SU-DHL-6 (cell line): ENCODE data around the gene SOX6.

Source experiments
- H2AFZ ChIP-seq: fragments of 200-600 bp; sonication (generic); 2 replicates; pipeline ENCODE4 v1.6.1; 2014; ENCODE audit warnings: low read depth, mild to moderate bottlenecking, moderate library complexity, mixed read lengths, antibody characterized with exemption, low read length; ENCODE audit not compliant: severe bottlenecking
- H3F3A ChIP-seq: fragments of 200-600 bp; shearing (Covaris generic); 2 replicates; pipeline ENCODE4 v1.6.0; 2016; ENCODE audit warnings: antibody characterized with exemption, mild to moderate bottlenecking; ENCODE audit not compliant: insufficient read depth
- H3K27ac ChIP-seq: fragments of 200-600 bp; sonication (generic); 2 replicates; pipeline ENCODE4 v1.5.1; 2016; ENCODE audit warnings: low read depth, mild to moderate bottlenecking, low read length, moderate library complexity, mixed read lengths
- H3K27me3 ChIP-seq: fragments of 200-600 bp; sonication (generic), shearing (Covaris generic); 2 replicates; pipeline ENCODE4 v1.6.0; 2014; ENCODE audit warnings: mild to moderate bottlenecking, low read length
- H3K36me3 ChIP-seq: fragments of 200-600 bp; sonication (generic); 2 replicates; pipeline ENCODE4 v1.6.1; 2014; ENCODE audit warnings: mild to moderate bottlenecking, low read length, mixed read lengths
- H3K4me2 ChIP-seq: fragments of 300-600, 200-600 bp; shearing (Covaris generic), sonication (generic); 2 replicates; pipeline ENCODE4 v1.6.0; 2014; ENCODE audit warnings: low read length, low read depth, mild to moderate bottlenecking; ENCODE audit not compliant: poor library complexity, severe bottlenecking
- H3K4me3 ChIP-seq: fragments of 200-600 bp; sonication (generic); 2 replicates; pipeline ENCODE4 v1.5.1; 2014; ENCODE audit warnings: antibody characterized with exemption, low read length, mild to moderate bottlenecking, mixed read lengths; ENCODE audit not compliant: insufficient read depth, poor library complexity, severe bottlenecking
- H3K79me2 ChIP-seq: fragments of 200-600 bp; sonication (generic); 2 replicates; pipeline ENCODE4 v1.6.1; 2014; ENCODE audit warnings: mild to moderate bottlenecking, low read length, moderate library complexity; ENCODE audit not compliant: insufficient read depth
- H3K9ac ChIP-seq: fragments of 200-600 bp; sonication (generic); 2 replicates; pipeline ENCODE4 v1.7.0; 2014; ENCODE audit warnings: mild to moderate bottlenecking, low read length
- H3K9me2 ChIP-seq: fragments of 200-600 bp; sonication (generic); replicated peaks from 2 replicates; pipeline ENCODE4 v1.6.1; 2014; ENCODE audit warnings: low read length; ENCODE audit not compliant: insufficient read depth
- H3K9me3 ChIP-seq: fragments of 200-600 bp; sonication (generic); 2 replicates; pipeline ENCODE4 v1.6.1; 2014; ENCODE audit warnings: low read length, mixed read lengths; ENCODE audit not compliant: insufficient read depth
- H4K20me1 ChIP-seq: fragments of 200-600 bp; sonication (generic); 2 replicates; pipeline ENCODE4 v1.6.1; 2014; ENCODE audit warnings: low read depth, mild to moderate bottlenecking, antibody characterized with exemption, low read length, moderate library complexity, mixed read lengths
- EZH2phosphoT487 ChIP-seq: fragments of 200-600 bp; sonication (generic), shearing (Covaris generic); conservative IDR thresholded peaks from 2 replicates; pipeline ENCODE4 v1.6.1; 2018; ENCODE audit warnings: mild to moderate bottlenecking, antibody characterized with exemption, low read length, moderate library complexity, mixed read lengths
- TF ChIP-seq, protein P1 (sequence below): fragments of 200-600 bp; sonication (generic); IDR thresholded peaks from one replicate; pipeline ENCODE4 v1.5.1; 2017; ENCODE audit warnings: antibody characterized with exemption, mild to moderate bottlenecking, low read length, moderate library complexity; ENCODE audit not compliant: insufficient read depth, poor library complexity, severe bottlenecking

The SOX6 gene

DNA sequence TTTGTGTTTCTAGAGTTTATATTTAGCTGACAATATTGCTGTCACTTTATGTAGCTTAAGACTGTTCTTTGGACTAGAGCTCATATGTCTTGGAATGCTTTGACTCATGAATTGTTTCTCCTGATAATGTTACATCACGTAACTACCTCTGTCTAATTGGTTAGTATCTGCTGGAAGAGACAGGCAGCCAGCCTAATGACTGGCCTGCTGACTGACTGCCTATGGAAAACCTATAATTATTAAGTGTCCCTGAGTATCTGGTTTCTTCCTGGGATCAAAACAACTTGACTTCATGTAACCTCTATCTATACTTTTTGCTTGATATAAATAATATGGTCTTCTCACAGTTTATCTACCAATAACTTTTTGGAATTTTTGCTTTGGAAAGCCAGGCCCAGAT, 9.4 kb downstream of the SOX6 start:
- Histone ChIP-seq H3K4me3 (no peak overlapping the region), H3K9me3 (no peaks in the 10 kb centered on the region), H3K36me3 (no peaks in the 10 kb centered on the region), H3K79me2 (no peaks in the 10 kb centered on the region), H3K9ac (no peak overlapping the region), H3K4me2 (no peak overlapping the region), H3K27me3 (no peaks in the 10 kb centered on the region), H4K20me1 (no peaks in the 10 kb centered on the region), H3F3A (no peaks in the 10 kb centered on the region), H3K27ac (no peak overlapping the region), H2AFZ (no peak overlapping the region), H3K9me2 (no peaks in the 10 kb centered on the region)
- no peak for TF ChIP-seq EZH2phosphoT487
- TF ChIP-seq, protein P1, sequence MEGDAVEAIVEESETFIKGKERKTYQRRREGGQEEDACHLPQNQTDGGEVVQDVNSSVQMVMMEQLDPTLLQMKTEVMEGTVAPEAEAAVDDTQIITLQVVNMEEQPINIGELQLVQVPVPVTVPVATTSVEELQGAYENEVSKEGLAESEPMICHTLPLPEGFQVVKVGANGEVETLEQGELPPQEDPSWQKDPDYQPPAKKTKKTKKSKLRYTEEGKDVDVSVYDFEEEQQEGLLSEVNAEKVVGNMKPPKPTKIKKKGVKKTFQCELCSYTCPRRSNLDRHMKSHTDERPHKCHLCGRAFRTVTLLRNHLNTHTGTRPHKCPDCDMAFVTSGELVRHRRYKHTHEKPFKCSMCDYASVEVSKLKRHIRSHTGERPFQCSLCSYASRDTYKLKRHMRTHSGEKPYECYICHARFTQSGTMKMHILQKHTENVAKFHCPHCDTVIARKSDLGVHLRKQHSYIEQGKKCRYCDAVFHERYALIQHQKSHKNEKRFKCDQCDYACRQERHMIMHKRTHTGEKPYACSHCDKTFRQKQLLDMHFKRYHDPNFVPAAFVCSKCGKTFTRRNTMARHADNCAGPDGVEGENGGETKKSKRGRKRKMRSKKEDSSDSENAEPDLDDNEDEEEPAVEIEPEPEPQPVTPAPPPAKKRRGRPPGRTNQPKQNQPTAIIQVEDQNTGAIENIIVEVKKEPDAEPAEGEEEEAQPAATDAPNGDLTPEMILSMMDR, result no peak

DNA sequence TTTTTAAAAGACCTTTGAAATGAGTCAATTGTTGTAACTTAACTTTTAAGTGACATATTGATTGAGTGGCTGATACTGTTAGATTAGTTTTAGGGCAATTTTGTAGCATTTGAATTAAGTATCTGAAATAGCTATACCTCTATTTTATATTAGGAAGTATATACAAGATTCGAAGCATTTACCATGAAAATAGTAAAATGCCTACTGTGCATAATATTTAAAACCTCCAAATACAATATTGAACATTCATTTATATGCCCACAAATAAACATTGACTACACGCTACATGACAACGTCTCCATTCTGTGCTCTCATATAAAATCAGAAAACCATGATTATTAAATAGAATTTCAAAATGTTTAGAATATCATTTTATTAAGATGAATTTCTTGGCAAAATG, 14.5 kb downstream of the SOX6 start:
- no peak overlapping the region for H3K27ac ChIP-seq
- H3F3A ChIP-seq, result no peaks in the 10 kb centered on the region
- H3K36me3 ChIP-seq, result no peaks in the 10 kb centered on the region
- no peaks in the 10 kb centered on the region for H3K27me3 ChIP-seq
- H3K4me3 ChIP-seq, result no peak overlapping the region
- H3K79me2 ChIP-seq, result no peaks in the 10 kb centered on the region
- no peak overlapping the region for H3K4me2 ChIP-seq
- H3K9ac ChIP-seq, result no peak overlapping the region
- H3K9me2 ChIP-seq, result no peaks in the 10 kb centered on the region
- H2AFZ ChIP-seq, result no peak overlapping the region
- H4K20me1 ChIP-seq, result no peaks in the 10 kb centered on the region
- H3K9me3 ChIP-seq, result no peaks in the 10 kb centered on the region
- TF ChIP-seq, protein P1, result no peak
- no peak for TF ChIP-seq EZH2phosphoT487

DNA sequence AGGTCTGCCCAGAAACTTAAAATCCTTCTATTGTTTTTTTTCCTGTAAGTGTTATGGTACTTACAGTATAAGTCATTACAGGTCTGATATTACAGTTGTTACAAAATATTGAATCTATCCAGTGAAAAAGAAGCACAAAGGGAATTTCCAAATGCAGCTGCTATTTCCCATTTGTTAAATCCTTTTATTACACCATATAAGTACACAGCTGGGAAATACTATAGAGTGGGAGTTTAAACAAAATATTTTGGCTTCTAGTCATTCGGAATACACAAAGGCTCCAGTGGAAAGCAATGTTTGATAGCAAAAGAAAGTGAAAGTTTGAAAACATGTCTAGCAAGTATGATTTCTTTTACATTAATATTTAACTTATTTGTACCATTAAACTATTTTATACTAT, 18.0 kb downstream of the SOX6 start:
- H2AFZ ChIP-seq, result no peak overlapping the region
- H3K27me3 ChIP-seq, result no peaks in the 10 kb centered on the region
- H3K9me2 ChIP-seq, result no peaks in the 10 kb centered on the region
- no peaks in the 10 kb centered on the region for H3K36me3 ChIP-seq
- no peaks in the 10 kb centered on the region for H3K9me3 ChIP-seq
- no peak overlapping the region for H3K27ac ChIP-seq
- no peaks in the 10 kb centered on the region for H3K79me2 ChIP-seq
- H3F3A ChIP-seq, result no peaks in the 10 kb centered on the region
- no peak overlapping the region for H3K9ac ChIP-seq
- H3K4me2 ChIP-seq, result no peak overlapping the region
- no peak overlapping the region for H3K4me3 ChIP-seq
- no peaks in the 10 kb centered on the region for H4K20me1 ChIP-seq
- TF ChIP-seq, protein P1, result no peak
- TF ChIP-seq EZH2phosphoT487, result no peak
